Measurements from ENCODE around the gene CHST12.

The CHST12 gene

DNA sequence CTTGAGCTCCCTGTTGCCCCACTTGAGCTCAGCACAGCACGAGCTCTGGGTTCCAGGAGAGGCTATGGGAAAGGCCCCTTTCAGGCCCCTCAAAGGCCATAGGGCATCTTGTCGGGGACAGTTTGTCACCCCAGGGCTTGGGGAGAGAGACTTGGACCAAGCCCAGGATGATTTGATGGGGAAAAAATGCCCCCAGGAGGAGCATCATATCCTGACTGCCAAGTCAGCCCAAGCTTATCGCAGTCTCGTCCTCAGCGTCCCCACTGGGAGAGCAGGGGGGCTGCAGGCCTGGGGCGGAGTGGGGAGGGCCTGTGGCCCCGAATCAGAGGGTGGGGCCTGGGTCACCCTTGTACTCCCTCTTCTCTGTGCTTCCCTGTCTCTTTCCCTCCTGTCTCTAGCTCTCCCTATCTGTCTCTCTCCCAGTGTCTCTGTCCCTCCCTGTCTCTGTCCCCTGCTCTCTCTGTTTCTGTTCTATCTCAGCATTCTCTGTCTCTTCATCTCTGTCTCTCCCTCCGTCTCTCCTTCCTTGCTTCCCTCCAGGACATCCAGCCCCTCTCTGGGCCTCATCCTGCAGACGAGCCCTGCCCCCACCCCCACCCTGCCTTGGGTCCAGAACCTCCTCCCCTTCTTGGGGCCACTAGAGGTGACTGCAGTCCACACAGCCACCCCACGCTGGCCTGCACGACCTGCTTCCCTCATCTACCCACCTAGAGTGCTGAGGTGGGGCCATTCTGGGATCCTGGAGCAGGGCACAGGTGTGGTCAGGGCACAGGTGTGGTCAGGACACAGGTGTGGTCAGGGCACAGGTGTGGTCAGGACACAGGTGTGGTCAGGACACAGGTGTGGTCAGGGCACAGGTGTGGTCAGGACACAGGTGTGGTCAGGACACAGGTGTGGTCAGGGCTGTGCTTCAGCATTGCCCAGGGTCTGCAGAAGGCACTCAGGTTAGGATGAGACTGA, 90.1 kb downstream of the CHST12 start:
- Mint-ChIP-seq H3K4me1 (peaks cover 56% of the 10 kb centered on the region), H3K27ac (peak overlapping the region; percentile 62 to 93 (median 82)), H3K27me3 (ENCODE audit: low read depth) (peaks cover 4% of the 10 kb centered on the region), H3K36me3 (ENCODE audit: low read depth) (no peaks in the 10 kb centered on the region), H3K9me3 (no peaks in the 10 kb centered on the region), H3K4me3 (no peak overlapping the region)
- TF ChIP-seq, protein P1, sequence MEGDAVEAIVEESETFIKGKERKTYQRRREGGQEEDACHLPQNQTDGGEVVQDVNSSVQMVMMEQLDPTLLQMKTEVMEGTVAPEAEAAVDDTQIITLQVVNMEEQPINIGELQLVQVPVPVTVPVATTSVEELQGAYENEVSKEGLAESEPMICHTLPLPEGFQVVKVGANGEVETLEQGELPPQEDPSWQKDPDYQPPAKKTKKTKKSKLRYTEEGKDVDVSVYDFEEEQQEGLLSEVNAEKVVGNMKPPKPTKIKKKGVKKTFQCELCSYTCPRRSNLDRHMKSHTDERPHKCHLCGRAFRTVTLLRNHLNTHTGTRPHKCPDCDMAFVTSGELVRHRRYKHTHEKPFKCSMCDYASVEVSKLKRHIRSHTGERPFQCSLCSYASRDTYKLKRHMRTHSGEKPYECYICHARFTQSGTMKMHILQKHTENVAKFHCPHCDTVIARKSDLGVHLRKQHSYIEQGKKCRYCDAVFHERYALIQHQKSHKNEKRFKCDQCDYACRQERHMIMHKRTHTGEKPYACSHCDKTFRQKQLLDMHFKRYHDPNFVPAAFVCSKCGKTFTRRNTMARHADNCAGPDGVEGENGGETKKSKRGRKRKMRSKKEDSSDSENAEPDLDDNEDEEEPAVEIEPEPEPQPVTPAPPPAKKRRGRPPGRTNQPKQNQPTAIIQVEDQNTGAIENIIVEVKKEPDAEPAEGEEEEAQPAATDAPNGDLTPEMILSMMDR (IDR thresholded peaks at IDR 0.05; ENCODE audit: unreplicated experiment in 3 of 3): no peak

DNA sequence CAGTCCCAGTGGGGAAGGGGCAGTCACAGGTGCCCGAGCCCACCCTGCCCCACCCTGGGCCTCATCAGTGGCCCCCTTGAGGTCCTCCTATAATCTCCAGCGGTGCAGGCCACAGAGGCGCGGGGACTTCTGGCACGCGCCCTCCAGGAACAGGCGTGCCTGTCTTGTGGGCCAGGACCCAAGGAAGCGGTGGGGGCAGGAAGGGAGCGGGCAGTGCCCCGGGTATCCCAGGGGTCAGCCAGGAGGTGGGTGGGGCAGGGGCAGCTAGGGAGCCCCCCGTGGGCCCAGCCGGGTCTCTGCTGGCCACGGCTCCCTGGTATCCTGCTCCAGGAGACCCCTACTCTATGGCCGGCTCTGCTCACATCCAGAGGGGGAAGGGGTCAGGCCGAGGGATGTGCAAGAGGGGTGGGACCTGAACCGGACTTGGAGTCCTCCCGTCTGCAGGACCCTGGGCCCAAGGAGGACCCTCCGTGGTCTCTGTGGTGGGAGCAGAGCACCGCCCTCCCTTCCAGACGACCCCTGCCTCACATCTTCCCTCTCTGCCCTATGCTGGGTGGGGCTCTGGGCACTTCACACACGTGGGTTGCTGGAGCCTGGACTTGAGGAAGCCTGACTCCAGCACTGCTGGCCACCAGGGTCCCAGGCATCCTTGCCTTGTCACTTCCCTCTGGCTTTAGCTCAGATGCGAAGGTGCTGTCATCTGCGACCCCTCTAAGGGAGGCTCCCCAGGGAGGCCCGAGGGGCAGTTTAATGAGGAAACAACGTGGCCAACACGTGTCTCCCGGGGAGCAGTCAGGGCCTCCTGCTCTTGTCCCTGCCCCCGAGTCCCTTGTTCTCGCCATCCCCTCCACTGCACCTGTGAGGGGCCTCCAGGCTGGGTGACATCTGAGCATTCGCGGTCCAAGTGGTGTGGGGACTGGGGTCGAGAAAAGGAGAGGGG, 91.0 kb downstream of the CHST12 start:
- Mint-ChIP-seq H3K27ac (peak overlapping the region in 2 of 3 experiments; percentile 54 to 63), H3K36me3 (ENCODE audit: low read depth) (no peaks in the 10 kb centered on the region), H3K9me3 (no peaks in the 10 kb centered on the region), H3K4me3 (peak overlapping the region in 1 of 3 experiments; percentile 21), H3K27me3 (ENCODE audit: low read depth) (peaks cover 4% of the 10 kb centered on the region), H3K4me1 (peaks cover 56% of the 10 kb centered on the region)
- TF ChIP-seq, protein P1 (IDR thresholded peaks at IDR 0.05; ENCODE audit: unreplicated experiment in 3 of 3): no peak

DNA sequence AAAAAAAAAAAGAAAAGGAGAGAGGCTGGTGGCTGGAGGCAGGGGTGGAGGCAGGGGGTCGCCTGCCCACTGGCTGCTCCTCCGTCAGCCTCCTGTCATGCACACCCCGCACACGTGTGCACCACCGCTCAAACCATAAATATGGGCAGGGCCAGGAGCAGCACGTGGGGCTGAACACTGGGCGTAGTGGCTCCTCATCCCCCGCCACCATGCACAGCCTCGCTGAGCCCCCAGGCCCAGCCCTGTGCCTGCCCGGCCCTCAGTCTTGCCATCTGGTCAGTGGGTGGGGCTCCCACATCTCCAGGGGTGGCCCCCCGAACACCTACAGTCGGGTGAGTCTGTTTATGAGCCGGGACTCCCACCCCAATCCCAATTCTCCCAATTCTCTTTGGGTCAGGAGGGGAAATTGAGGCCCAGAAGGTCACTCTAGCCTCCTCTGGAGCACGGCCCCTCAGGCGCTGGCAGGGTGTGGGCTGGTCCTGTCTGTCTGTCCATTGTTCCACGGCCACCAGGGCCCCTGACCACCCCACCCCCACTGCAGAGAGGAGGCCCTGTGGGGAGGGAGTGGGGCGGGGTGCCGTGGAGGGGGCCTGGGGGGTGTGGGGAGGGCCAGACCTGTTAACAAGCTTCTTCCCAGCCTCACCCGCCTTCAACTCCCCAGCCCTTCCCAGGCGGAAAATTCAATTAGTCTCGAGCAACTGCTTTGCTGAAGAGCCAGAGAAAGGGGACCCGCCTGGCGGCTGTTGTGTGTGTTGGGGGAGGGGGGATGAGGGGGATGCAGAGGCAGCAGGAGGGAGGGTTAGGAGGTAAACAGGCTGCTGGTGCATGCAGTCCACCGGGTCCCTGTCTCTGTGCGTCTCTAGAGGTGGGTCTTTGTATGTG, 92.2 kb downstream of the CHST12 start:
- peaks cover 5% of the 10 kb centered on the region for H3K27me3 Mint-ChIP-seq (ENCODE audit: low read depth)
- no peaks in the 10 kb centered on the region for H3K9me3 Mint-ChIP-seq
- H3K27ac Mint-ChIP-seq: peak overlapping the region; percentile 63 to 86 (median 83)
- H3K4me1 Mint-ChIP-seq: peaks cover 59% of the 10 kb centered on the region
- no peak overlapping the region for H3K4me3 Mint-ChIP-seq
- no peaks in the 10 kb centered on the region for H3K36me3 Mint-ChIP-seq (ENCODE audit: low read depth)
- TF ChIP-seq, protein P1 (IDR thresholded peaks at IDR 0.05; ENCODE audit: unreplicated experiment in 3 of 3): no peak

DNA sequence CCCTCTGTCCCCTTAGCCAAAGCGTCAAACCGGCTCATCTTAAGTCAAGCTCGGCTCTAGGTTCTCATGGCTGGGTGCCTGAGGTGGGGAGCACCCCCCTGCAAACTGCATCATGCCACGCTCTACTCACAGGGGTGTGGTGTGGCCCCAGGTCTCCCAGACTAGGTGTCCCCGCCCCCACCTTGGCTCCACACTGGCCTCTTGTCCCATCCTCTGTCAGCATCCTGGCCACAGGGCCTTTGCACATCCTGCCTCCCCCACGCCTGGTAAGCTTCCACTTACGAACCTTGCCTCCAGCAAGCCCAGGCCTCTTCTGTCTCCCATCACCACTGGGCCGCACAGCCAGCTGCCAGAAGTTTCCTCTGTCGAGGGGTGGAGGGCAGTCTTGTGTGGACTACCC, 93.0 kb downstream of the CHST12 start:
- Mint-ChIP-seq H3K36me3 (ENCODE audit: low read depth) (no peaks in the 10 kb centered on the region), H3K4me3 (peak overlapping the region in 2 of 3 experiments; percentile 11 to 32), H3K4me1 (peaks cover 61% of the 10 kb centered on the region), H3K9me3 (no peaks in the 10 kb centered on the region), H3K27me3 (ENCODE audit: low read depth) (peaks cover 7% of the 10 kb centered on the region), H3K27ac (peak overlapping the region; percentile 63 to 86 (median 83))
- TF ChIP-seq, protein P1 (IDR thresholded peaks at IDR 0.05; ENCODE audit: unreplicated experiment in 3 of 3): no peak

DNA sequence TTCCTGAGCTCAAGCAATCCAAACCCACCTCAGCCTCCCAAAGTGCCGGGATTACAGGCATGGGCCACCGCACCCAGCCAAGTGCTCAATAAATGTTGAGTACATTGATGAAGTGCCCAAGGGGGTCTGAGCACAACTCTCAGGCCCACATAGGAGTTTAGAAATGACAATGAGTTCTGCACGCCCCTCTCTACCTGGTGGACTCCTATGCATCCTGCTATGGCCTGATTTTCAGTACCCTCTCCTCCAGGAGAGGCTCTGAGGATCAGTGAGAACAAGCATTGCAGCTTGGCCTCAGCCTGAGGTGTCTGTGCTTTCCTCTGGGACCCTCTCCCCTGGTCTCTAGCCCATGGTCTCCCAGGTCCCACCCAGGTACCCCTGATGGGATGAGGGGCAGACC, 93.7 kb downstream of the CHST12 start:
- H3K4me1 Mint-ChIP-seq: peaks cover 66% of the 10 kb centered on the region
- peak overlapping the region; percentile 83 to 88 (median 86) for H3K27ac Mint-ChIP-seq
- H3K4me3 Mint-ChIP-seq: peak overlapping the region in 2 of 3 experiments; percentile 17 to 36
- TF ChIP-seq, protein P1 (IDR thresholded peaks at IDR 0.05; ENCODE audit: unreplicated experiment in 3 of 3): no peak
- no peaks in the 10 kb centered on the region for H3K36me3 Mint-ChIP-seq (ENCODE audit: low read depth)
- H3K9me3 Mint-ChIP-seq: no peaks in the 10 kb centered on the region
- peaks cover 4% of the 10 kb centered on the region for H3K27me3 Mint-ChIP-seq (ENCODE audit: low read depth)

Data from nephron (organoid).